ENCODE data around the gene MARK2. TPM values are rescaled to one million over a fixed set of nuclear protein-coding genes. Genes with fewer than 3 reads are reported as not detected.

MARK2 gene
- total RNA-seq, 5 donors from 2014 or later (not counting 1 experiment from before 2014, with no cell fraction given), result 57.4 to 67.2 (median 64.0) TPM

DNA sequence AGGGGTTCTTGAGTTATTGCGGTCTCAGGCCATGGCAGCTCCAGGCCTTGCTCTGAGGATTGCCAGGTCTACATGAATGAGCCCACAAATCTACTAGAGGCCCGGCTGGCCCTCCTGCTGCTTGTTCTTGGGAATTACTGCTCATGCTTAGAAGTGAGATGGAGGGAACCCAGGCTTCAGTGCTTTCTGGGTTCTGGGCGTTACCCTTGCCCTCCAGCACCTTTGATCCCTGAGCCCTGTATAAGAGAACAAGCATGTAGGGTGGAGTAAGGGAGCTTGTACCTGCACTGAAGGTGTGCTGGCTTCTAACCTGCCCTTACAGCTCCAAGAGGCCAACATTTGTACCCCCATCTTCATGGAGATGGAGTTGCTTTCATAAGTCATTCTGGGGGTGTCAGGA is 103.9 kb downstream of the MARK2 start:
- no peaks in the 10 kb centered on the region for H3K9me3 ChIP-seq
- no peaks in the 10 kb centered on the region for H3K36me3 Mint-ChIP-seq
- no peak overlapping the region for H3K4me3 Mint-ChIP-seq
- H3K27me3 ChIP-seq (replicated peaks in 1 of 2; ENCODE audit: control insufficient read depth in 2 of 2, extremely low read depth in 1 of 2, insufficient read depth in 2 of 2, low read length in 1 of 2), result no peaks in the 10 kb centered on the region
- H3K27ac Mint-ChIP-seq, result no peak overlapping the region
- H3K27me3 Mint-ChIP-seq, result no peaks in the 10 kb centered on the region
- ATAC-seq (replicated peaks in 1 of 4) (no peak), DNase-seq (no peak)
- H3K36me3 ChIP-seq (ENCODE audit: control insufficient read depth in 2 of 2, extremely low read depth in 1 of 2, insufficient read depth in 1 of 2, low read length in 1 of 2), result peaks cover 0 to 9% of the 10 kb centered on the region in 2 donors
- CTCF ChIA-PET, result no interaction called here
- no peaks in the 10 kb centered on the region for H3K9me3 Mint-ChIP-seq
- H3K4me1 Mint-ChIP-seq, result peaks cover 13 to 26% (median 22%) of the 10 kb centered on the region in 3 donors
- peaks cover 4 to 32% of the 10 kb centered on the region in 2 experiments for H3K4me1 ChIP-seq (ENCODE audit: control insufficient read depth in 1 of 2, extremely low read depth in 1 of 2, insufficient read depth in 2 of 2, low read length in 2 of 2)
- no peak overlapping the region for H3K4me3 ChIP-seq (ENCODE audit: control insufficient read depth in 1 of 2, extremely low read depth in 1 of 2, low read length in 1 of 2)
- no CpG with 5 or more reads among the region's 3 CpGs for WGBS (ENCODE audit: insufficient coverage)
- POLR2A ChIA-PET, result no interaction called here
- H3K27ac ChIP-seq (ENCODE audit: low read length), result no peak overlapping the region

DNA sequence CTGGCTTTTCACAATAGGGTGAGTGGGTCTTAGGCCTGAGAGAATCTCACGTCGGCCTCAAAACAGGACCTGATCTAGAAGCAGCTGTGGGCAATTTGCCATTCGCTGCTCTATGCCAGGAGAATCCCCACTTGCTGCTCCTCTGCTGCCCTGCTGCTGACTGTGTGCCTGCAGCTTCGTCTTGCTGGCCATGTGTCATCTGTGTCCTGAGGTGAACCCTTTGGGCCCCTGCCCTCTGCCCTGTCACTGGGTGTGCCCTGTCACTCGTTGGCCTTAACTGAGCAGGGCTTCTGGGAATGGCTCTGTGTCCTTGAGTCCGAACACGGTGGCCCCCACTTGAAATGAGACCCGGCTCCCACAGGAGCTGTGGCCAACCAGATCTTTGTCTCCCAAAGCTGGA is 106.1 kb downstream of the MARK2 start:
- H3K4me3 Mint-ChIP-seq, result no peak overlapping the region

DNA sequence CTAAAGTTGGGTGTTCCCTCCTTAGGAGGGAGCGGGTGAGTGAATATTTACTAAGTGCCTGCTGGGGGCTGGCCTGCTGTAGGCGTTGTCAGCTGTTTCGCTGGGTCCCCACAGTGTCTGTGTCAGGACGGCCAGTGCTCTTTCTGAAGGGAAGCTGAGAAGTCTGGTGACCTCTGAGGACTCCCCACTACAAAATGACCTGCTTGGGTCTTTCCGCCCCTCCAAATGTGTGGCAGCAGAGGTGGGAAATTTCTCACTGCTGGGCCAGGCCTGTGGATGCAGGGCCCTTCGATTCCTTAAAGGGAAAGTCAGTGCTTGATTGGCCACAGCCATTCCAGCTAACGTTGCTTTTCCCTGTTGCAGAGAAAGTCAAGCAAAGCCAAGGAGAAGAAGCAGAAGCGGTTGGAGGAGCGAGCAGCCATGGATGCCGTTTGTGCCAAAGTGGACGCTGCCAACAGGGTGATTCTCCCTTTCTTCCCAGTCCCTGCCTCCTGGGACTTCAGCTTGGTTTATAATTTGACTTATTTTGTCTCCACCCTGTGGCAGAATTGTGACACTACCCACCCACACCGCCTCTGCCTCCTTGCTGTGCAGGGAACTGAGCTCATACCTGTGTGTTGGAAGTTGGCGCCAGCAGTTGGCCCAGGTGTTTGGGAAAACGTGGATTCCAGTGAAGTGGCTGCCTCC is 106.7 kb downstream of the MARK2 start:
- Histone ChIP-seq H3K27me3 (replicated peaks in 1 of 2; ENCODE audit: control insufficient read depth in 2 of 2, extremely low read depth in 1 of 2, insufficient read depth in 2 of 2, low read length in 1 of 2) (no peaks in the 10 kb centered on the region), H3K36me3 (ENCODE audit: control insufficient read depth in 2 of 2, extremely low read depth in 1 of 2, insufficient read depth in 1 of 2, low read length in 1 of 2) (peaks cover 2 to 9% of the 10 kb centered on the region in 2 donors), H3K27ac (ENCODE audit: low read length) (no peak overlapping the region), H3K4me3 (ENCODE audit: control insufficient read depth in 1 of 2, extremely low read depth in 1 of 2, low read length in 1 of 2) (no peak overlapping the region), H3K4me1 (ENCODE audit: control insufficient read depth in 1 of 2, extremely low read depth in 1 of 2, insufficient read depth in 2 of 2, low read length in 2 of 2) (peaks cover 0 to 12% of the 10 kb centered on the region in 2 experiments), H3K9me3 (no peaks in the 10 kb centered on the region)
- ATAC-seq (replicated peaks in 1 of 4), result peak; percentile 74 to 87 (median 82)
- POLR2A ChIA-PET, result no interaction called here
- peaks cover under 1% of the 10 kb centered on the region for H3K36me3 Mint-ChIP-seq
- peak in 30 of 35 experiments; percentile 18 to 71 (median 33) for DNase-seq
- H3K4me1 Mint-ChIP-seq, result peaks cover 2 to 11% (median 8%) of the 10 kb centered on the region in 3 donors
- no peaks in the 10 kb centered on the region for H3K9me3 Mint-ChIP-seq
- CTCF ChIA-PET, result interaction anchor here (0.6 to 2.3 kb wide), 14 partner anchors 12 to 563 kb away, joined by 3 to 31 read pairs (median 4); partner anchors contain the start of genes MARK2 (in 1 of the 2) and ZFTA (in 1 of the 2)
- H3K27me3 Mint-ChIP-seq, result no peaks in the 10 kb centered on the region
- 58% methylated on average over 7 of the region's 14 CpGs for WGBS (ENCODE audit: insufficient coverage)
- H3K4me3 Mint-ChIP-seq, result no peak overlapping the region
- H3K27ac Mint-ChIP-seq, result no peak overlapping the region

More for the DNA sequence above, 106.1 kb downstream of the MARK2 start:
- H3K27me3 Mint-ChIP-seq, result no peaks in the 10 kb centered on the region
- ChIA-PET POLR2A (no interaction called here), CTCF (interaction anchor here (1.1 to 2.3 kb wide), 6 partner anchors 106 to 177 kb away, joined by 3 to 31 read pairs (median 7); partner anchors contain the start of genes MARK2 (in 1 of the 2) and ZFTA (in 1 of the 2))
- Histone ChIP-seq H3K4me1 (ENCODE audit: control insufficient read depth in 1 of 2, extremely low read depth in 1 of 2, insufficient read depth in 2 of 2, low read length in 2 of 2) (peaks cover 0 to 14% of the 10 kb centered on the region in 2 experiments), H3K4me3 (ENCODE audit: control insufficient read depth in 1 of 2, extremely low read depth in 1 of 2, low read length in 1 of 2) (no peak overlapping the region), H3K36me3 (ENCODE audit: control insufficient read depth in 2 of 2, extremely low read depth in 1 of 2, insufficient read depth in 1 of 2, low read length in 1 of 2) (peaks cover 1 to 9% of the 10 kb centered on the region in 2 donors), H3K27me3 (replicated peaks in 1 of 2; ENCODE audit: control insufficient read depth in 2 of 2, extremely low read depth in 1 of 2, insufficient read depth in 2 of 2, low read length in 1 of 2) (no peaks in the 10 kb centered on the region), H3K27ac (ENCODE audit: low read length) (no peak overlapping the region), H3K9me3 (no peaks in the 10 kb centered on the region)
- WGBS (ENCODE audit: insufficient coverage), result 83% methylated on average over 8 of the region's 8 CpGs
- peaks cover 0 to 16% (median 13%) of the 10 kb centered on the region in 3 donors for H3K4me1 Mint-ChIP-seq
- ATAC-seq (replicated peaks in 1 of 4), result no peak
- no peak for DNase-seq
- H3K27ac Mint-ChIP-seq, result no peak overlapping the region
- no peaks in the 10 kb centered on the region for H3K9me3 Mint-ChIP-seq
- no peaks in the 10 kb centered on the region for H3K36me3 Mint-ChIP-seq

DNA sequence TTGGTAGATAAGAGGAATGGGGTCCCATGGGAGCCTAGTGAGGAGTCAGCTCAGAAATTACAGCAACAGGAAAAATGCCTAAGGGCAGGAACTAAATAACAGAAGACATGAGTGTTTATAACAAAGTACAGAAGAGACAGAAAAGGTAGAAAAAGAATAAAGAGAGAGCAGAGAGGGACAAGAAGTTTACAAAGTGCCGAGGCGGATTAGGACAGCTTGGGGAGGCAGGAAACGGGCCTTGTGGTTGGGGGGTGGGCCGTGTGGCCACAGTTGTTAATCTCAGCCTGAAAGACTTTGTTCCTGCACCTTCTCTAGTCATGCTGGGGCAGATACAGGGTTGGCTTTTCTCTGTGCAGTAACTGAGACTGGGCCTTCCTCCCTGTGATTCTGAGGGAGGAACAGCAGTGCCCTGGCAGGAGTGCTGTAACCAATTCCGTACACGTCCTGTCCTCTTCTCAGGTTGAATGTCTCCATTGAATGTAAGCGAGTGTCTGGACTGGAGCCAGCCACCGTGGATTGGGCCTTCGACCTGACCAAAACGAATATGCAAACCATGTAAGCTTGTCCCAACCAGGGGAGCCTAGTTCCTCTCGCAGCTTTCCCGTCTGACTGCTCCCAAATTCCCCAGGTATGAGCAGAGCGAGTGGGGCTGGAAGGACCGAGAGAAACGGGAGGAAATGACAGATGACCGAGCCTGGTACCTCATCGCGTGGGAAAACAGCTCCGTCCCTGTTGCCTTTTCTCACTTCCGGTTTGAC is 113.0 kb downstream of the MARK2 start:
- CTCF ChIA-PET, result interaction anchor here in 1 of 2 donors (0.7 kb wide), 1 partner anchor 115 kb away, joined by 6 read pairs; no protein-coding TSS in a partner anchor
- H3K4me1 ChIP-seq (ENCODE audit: control insufficient read depth in 1 of 2, extremely low read depth in 1 of 2, insufficient read depth in 2 of 2, low read length in 2 of 2), result peaks cover 8 to 38% of the 10 kb centered on the region in 2 experiments
- H3K4me3 Mint-ChIP-seq, result peak overlapping the region; percentile 14 to 53 (median 22)
- 44% methylated on average over 17 of the region's 20 CpGs for WGBS (ENCODE audit: insufficient coverage)
- no peaks in the 10 kb centered on the region for H3K9me3 ChIP-seq
- H3K9me3 Mint-ChIP-seq, result no peaks in the 10 kb centered on the region
- ATAC-seq (replicated peaks in 1 of 4), result peak; percentile 71 to 91 (median 84)
- DNase-seq, result peak in 23 of 35 experiments; percentile 10 to 53 (median 26)
- H3K27ac ChIP-seq (ENCODE audit: low read length), result peak overlapping the region; percentile 53
- H3K4me3 ChIP-seq (ENCODE audit: control insufficient read depth in 1 of 2, extremely low read depth in 1 of 2, low read length in 1 of 2), result no peak overlapping the region
- peaks cover 16 to 29% of the 10 kb centered on the region in 2 donors for H3K36me3 ChIP-seq (ENCODE audit: control insufficient read depth in 2 of 2, extremely low read depth in 1 of 2, insufficient read depth in 1 of 2, low read length in 1 of 2)
- H3K27ac Mint-ChIP-seq, result peak overlapping the region; percentile 80 to 89
- POLR2A ChIA-PET, result interaction anchor here in 1 of 2 donors (0.6 kb wide), 1 partner anchor 1241 kb away, joined by 3 read pairs; no protein-coding TSS in a partner anchor
- H3K27me3 ChIP-seq (replicated peaks in 1 of 2; ENCODE audit: control insufficient read depth in 2 of 2, extremely low read depth in 1 of 2, insufficient read depth in 2 of 2, low read length in 1 of 2), result no peaks in the 10 kb centered on the region
- H3K36me3 Mint-ChIP-seq, result peaks cover 24% of the 10 kb centered on the region
- H3K4me1 Mint-ChIP-seq, result peaks cover 20 to 26% (median 23%) of the 10 kb centered on the region in 3 donors
- no peaks in the 10 kb centered on the region for H3K27me3 Mint-ChIP-seq

DNA sequence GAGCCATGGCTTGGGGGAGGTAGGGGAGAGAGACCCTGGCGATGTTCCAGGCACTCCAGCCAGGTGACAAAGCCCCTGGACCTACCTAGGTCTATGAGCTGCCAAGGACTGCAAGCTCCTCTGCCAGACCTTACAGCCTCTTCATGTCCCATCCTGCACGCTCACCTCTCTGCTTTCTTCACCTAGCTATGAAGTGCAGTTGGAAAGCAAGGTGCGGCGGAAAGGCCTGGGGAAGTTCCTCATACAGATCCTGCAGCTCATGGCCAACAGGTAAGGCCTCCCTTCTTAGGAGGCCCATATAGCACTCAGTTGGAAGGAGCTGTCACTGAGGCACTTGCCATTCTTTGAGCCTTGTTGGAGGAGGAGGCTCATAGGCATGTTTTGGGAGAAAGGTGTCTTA is 113.7 kb downstream of the MARK2 start:
- H3K36me3 ChIP-seq (ENCODE audit: control insufficient read depth in 2 of 2, extremely low read depth in 1 of 2, insufficient read depth in 1 of 2, low read length in 1 of 2), result peaks cover 16 to 30% of the 10 kb centered on the region in 2 donors
- Mint-ChIP-seq H3K4me3 (peak overlapping the region in 1 of 3 donors; percentile 53), H3K9me3 (no peaks in the 10 kb centered on the region), H3K27ac (peak overlapping the region; percentile 80 to 89), H3K36me3 (peaks cover 24% of the 10 kb centered on the region), H3K27me3 (no peaks in the 10 kb centered on the region), H3K4me1 (peaks cover 21 to 26% (median 23%) of the 10 kb centered on the region in 3 donors)
- no peak for DNase-seq
- no peaks in the 10 kb centered on the region for H3K27me3 ChIP-seq (replicated peaks in 1 of 2; ENCODE audit: control insufficient read depth in 2 of 2, extremely low read depth in 1 of 2, insufficient read depth in 2 of 2, low read length in 1 of 2)
- no CpG with 5 or more reads among the region's 4 CpGs for WGBS (ENCODE audit: insufficient coverage)
- no peaks in the 10 kb centered on the region for H3K9me3 ChIP-seq
- peak overlapping the region; percentile 53 for H3K27ac ChIP-seq (ENCODE audit: low read length)
- ATAC-seq (replicated peaks in 1 of 4), result no peak
- peaks cover 8 to 38% of the 10 kb centered on the region in 2 experiments for H3K4me1 ChIP-seq (ENCODE audit: control insufficient read depth in 1 of 2, extremely low read depth in 1 of 2, insufficient read depth in 2 of 2, low read length in 2 of 2)
- no peak overlapping the region for H3K4me3 ChIP-seq (ENCODE audit: control insufficient read depth in 1 of 2, extremely low read depth in 1 of 2, low read length in 1 of 2)
- POLR2A ChIA-PET, result interaction anchor here in 1 of 2 donors (0.5 kb wide), 1 partner anchor 78 kb away, joined by 7 read pairs; no protein-coding TSS in a partner anchor
- CTCF ChIA-PET, result interaction anchor here in 1 of 2 donors (0.7 kb wide), 1 partner anchor 115 kb away, joined by 6 read pairs; no protein-coding TSS in a partner anchor

GRCh38 chr11:63958008-63958407 is 119.1 kb downstream of the MARK2 start:
- no peak overlapping the region for H3K27ac Mint-ChIP-seq
- H3K27me3 Mint-ChIP-seq, result no peaks in the 10 kb centered on the region
- Histone ChIP-seq H3K4me3 (ENCODE audit: control insufficient read depth in 1 of 2, extremely low read depth in 1 of 2, low read length in 1 of 2) (no peak overlapping the region), H3K27ac (ENCODE audit: low read length) (no peak overlapping the region), H3K9me3 (no peaks in the 10 kb centered on the region), H3K4me1 (ENCODE audit: control insufficient read depth in 1 of 2, extremely low read depth in 1 of 2, insufficient read depth in 2 of 2, low read length in 2 of 2) (peaks cover 2 to 44% of the 10 kb centered on the region in 2 experiments), H3K27me3 (replicated peaks in 1 of 2; ENCODE audit: control insufficient read depth in 2 of 2, extremely low read depth in 1 of 2, insufficient read depth in 2 of 2, low read length in 1 of 2) (no peaks in the 10 kb centered on the region), H3K36me3 (ENCODE audit: control insufficient read depth in 2 of 2, extremely low read depth in 1 of 2, insufficient read depth in 1 of 2, low read length in 1 of 2) (peaks cover 12 to 30% of the 10 kb centered on the region in 2 donors)
- ATAC-seq (replicated peaks in 1 of 4) (no peak), DNase-seq (no peak)
- H3K4me1 Mint-ChIP-seq, result peaks cover 13 to 23% (median 20%) of the 10 kb centered on the region in 3 donors
- 75% methylated on average over 4 of the region's 5 CpGs for WGBS (ENCODE audit: insufficient coverage)
- ChIA-PET POLR2A (no interaction called here), CTCF (interaction anchor here in 1 of 2 donors (0.7 to 1.4 kb wide), 2 partner anchors 10 to 12 kb away, joined by 3 read pairs; no protein-coding TSS in a partner anchor)
- no peak overlapping the region for H3K4me3 Mint-ChIP-seq
- H3K36me3 Mint-ChIP-seq, result peaks cover 17% of the 10 kb centered on the region
- H3K9me3 Mint-ChIP-seq, result no peaks in the 10 kb centered on the region
